K562 (cell line): ENCODE results near the gene C1orf116. TPM values are rescaled to one million over a fixed set of nuclear protein-coding genes. Genes with fewer than 3 reads are reported as not detected.
A peak's percentile ranks its signal among the peaks of the same experiment; 100 is the strongest.

Source experiments
- CBFB ChIP-seq: sonication (generic); formaldehyde crosslinking; IDR thresholded peaks from 2 replicates; pipeline ENCODE4 v1.4.0; 2020; ENCODE audit warnings: mild to moderate bottlenecking, missing genetic modification reagents
- FOXP4 ChIP-seq: sonication (generic); formaldehyde crosslinking; IDR thresholded peaks from 2 replicates; pipeline ENCODE4 v1.8.0; 2022; ENCODE audit warnings: mild to moderate bottlenecking, missing genetic modification reagents, borderline replicate concordance
- GTF2E2 ChIP-seq: fragments of 200-800 bp; sonication (Bioruptor generic); IDR thresholded peaks from 2 replicates; pipeline ENCODE4 v1.6.1; 2016; ENCODE audit warnings: missing genetic modification characterization, missing compliant biosample characterization
- MAZ ChIP-seq, 2 experiments: fragments of 450-650 bp in 1 of 2; sonication (generic) in 1 of 2; formaldehyde crosslinking; IDR thresholded peaks in 1 of 2; conservative IDR thresholded peaks in 1 of 2; 2 replicates each; pipeline versions ENCODE4 v1.4.0 to v1.5.0; 2020; ENCODE audit warnings: mild to moderate bottlenecking in 1 of 2, missing genetic modification reagents in 1 of 2
- NR4A1 ChIP-seq, 2 experiments: fragments of 250-450 bp in 1 of 2; fragments of 450-650 bp in 1 of 2; sonication (Bioruptor Pico) in 1 of 2; IDR thresholded peaks; 2 replicates each; pipeline versions ENCODE4 v1.4.0 to v1.6.1; 2016 to 2020; ENCODE audit warnings: mild to moderate bottlenecking in 2 of 2, missing compliant biosample characterization in 1 of 2, missing genetic modification characterization in 1 of 2, moderate library complexity in 1 of 2
- PREB ChIP-seq: sonication (generic); formaldehyde crosslinking; IDR thresholded peaks from 2 replicates; pipeline ENCODE4 v1.8.1; 2023; ENCODE audit warnings: mild to moderate bottlenecking, missing genetic modification reagents
- SNAPC5 ChIP-seq: fragments of 250-450 bp; sonication (Bioruptor Pico); IDR thresholded peaks from 2 replicates; pipeline ENCODE4 v1.8.0; 2021; ENCODE audit warnings: moderate library complexity, mild to moderate bottlenecking, inconsistent platforms
- STAT5B ChIP-seq: fragments of 250-450 bp; sonication (Bioruptor Pico); IDR thresholded peaks from 2 replicates; pipeline ENCODE4 v1.8.0; 2021; ENCODE audit warnings: mild to moderate bottlenecking, inconsistent platforms
- TEAD4 ChIP-seq, 2 experiments: sonication (generic) in 1 of 2; formaldehyde crosslinking in 1 of 2; IDR thresholded peaks; 2 replicates each; pipeline versions ENCODE4 v1.6.1 to v1.8.0; 2012 to 2022; ENCODE audit warnings: borderline replicate concordance in 1 of 2, inconsistent platforms in 1 of 2, low read length in 1 of 2, mild to moderate bottlenecking in 1 of 2, missing genetic modification reagents in 1 of 2
- THAP12 ChIP-seq: fragments of 250-450 bp; sonication (Bioruptor Pico); IDR thresholded peaks from 2 replicates; pipeline ENCODE4 v1.9.0; 2021; ENCODE audit warnings: mild to moderate bottlenecking, inconsistent platforms
- TSC22D4 ChIP-seq: fragments of 450-650 bp; IDR thresholded peaks from 2 replicates; pipeline ENCODE4 v1.6.1; 2016; ENCODE audit warnings: missing genetic modification characterization, missing biosample characterization, control low read depth
- ZBTB11 ChIP-seq, 3 experiments: fragments of 200-800 bp in 1 of 3; fragments of 250-450 bp in 1 of 3; fragments of 450-650 bp in 1 of 3; sonication (Bioruptor Pico) in 1 of 3; sonication (Bioruptor generic) in 1 of 3; formaldehyde crosslinking in 1 of 3; IDR thresholded peaks; 2 replicates each; pipeline versions ENCODE4 v1.6.1 to v1.8.0; 2016 to 2022; ENCODE audit warnings: mild to moderate bottlenecking in 2 of 3, missing genetic modification characterization in 2 of 3, missing compliant biosample characterization in 1 of 3, moderate library complexity in 1 of 3
- ZNF143 ChIP-seq: sonication (generic); formaldehyde crosslinking; IDR thresholded peaks from 2 replicates; pipeline ENCODE4 v1.9.0; 2022; ENCODE audit warnings: mild to moderate bottlenecking, missing genetic modification reagents
- ZNF324 ChIP-seq: fragments of 250-450 bp; sonication (Bioruptor Pico); IDR thresholded peaks from 2 replicates; pipeline ENCODE4 v1.4.0; 2020; ENCODE audit warnings: mild to moderate bottlenecking
- ZNF444 ChIP-seq: fragments of 250-450 bp; sonication (Bioruptor Pico); IDR thresholded peaks from 2 replicates; pipeline ENCODE4 v1.4.0; 2020; ENCODE audit warnings: mild to moderate bottlenecking, moderate library complexity
- ZNF830 ChIP-seq: fragments of 250-450 bp; sonication (Bioruptor Pico); IDR thresholded peaks from 2 replicates; pipeline ENCODE4 v1.5.0; 2021; ENCODE audit warnings: mild to moderate bottlenecking
- ZSCAN29 ChIP-seq: fragments of 450-650 bp; IDR thresholded peaks from 2 replicates; pipeline ENCODE4 v1.6.1; 2017
- polyA plus RNA-seq, 8 experiments: library from polyadenylated mRNA; depleted of rRNA in 4 of 8; stranded (reverse) in 5 of 8; unstranded in 3 of 8; fragments of >200 nt; fragmentation: Nextera tagmentation in 2 of 8; fragmentation: Illumina TruSeq in 1 of 8; extraction: Ambion mirVana in 2 of 8; extraction: Trizol in 1 of 8; gene quantifications; 2 replicates each; pipeline versions ENCODE4 v1.2.1 to v1.2.3, GENCODE V29; 2011 to 2014; ENCODE audit warnings: inconsistent platforms in 1 of 8, missing spikeins in 1 of 8
- total RNA-seq, 7 experiments: library from RNA; depleted of rRNA in 6 of 7; stranded (reverse); fragments of >200 nt in 6 of 7; fragmentation: Illumina TruSeq in 2 of 7; extraction: Trizol in 2 of 7; gene quantifications; 2 replicates each; pipeline versions ENCODE4 v1.2.1 to v1.2.3, GENCODE V29; 2011 to 2021; ENCODE audit warnings: low replicate concordance in 1 of 7

C1orf116 gene
- total and polyA plus RNA-seq, 9 of the 15 experiments (the other 6 are each of a cell fraction or from before 2014, with no cell fraction given), result 0.62 to 3.0 (median 0.95) TPM

- TF ChIP-seq ZBTB11 (CRISPR knock-in tag; IDR thresholded peaks at IDR 0.05) (no peak), STAT5B (CRISPR knock-in tag) (no peak), PREB (CRISPR knock-in tag) (no peak), FOXP4 (CRISPR knock-in tag) (no peak), CBFB (CRISPR knock-in tag) (no peak), SNAPC5 (CRISPR knock-in tag) (no peak), MAZ (CRISPR knock-in tag; conservative IDR thresholded peaks at IDR 0.05 in 1 of 2, IDR thresholded peaks at IDR 0.05 in 1 of 2) (no peak; a peak in 1 of 4 replicates), GTF2E2 (tag) (no peak), ZNF444 (no peak), ZNF143 (CRISPR knock-in tag) (no peak), TEAD4 (IDR thresholded peaks at IDR 0.05; ENCODE audit: low read length) (peak; percentile 63), TEAD4 (CRISPR knock-in tag; IDR thresholded peaks at IDR 0.05; ENCODE audit: borderline replicate concordance) (no peak), ZSCAN29 (no peak), ZNF324 (CRISPR knock-in tag) (0 out of 2 replicates have a peak, but pooled peaks have one; percentile 15), THAP12 (CRISPR knock-in tag) (no peak), TSC22D4 (tag) (0 out of 2 replicates have a peak, but pooled peaks have one; percentile 37), ZNF830 (CRISPR knock-in tag) (no peak), NR4A1 (CRISPR knock-in tag; IDR thresholded peaks at IDR 0.05) (no peak), NR4A1 (tag; IDR thresholded peaks at IDR 0.05) (0 out of 2 replicates have a peak, but pooled peaks have one; percentile 6)
Observed at GRCh38 chr1:207020065-207020708, 12.4 kb downstream of the C1orf116 start (continued).
